GM18507 (cell line): ENCODE data around the gene WDR82.
A peak's percentile ranks its signal among the peaks of the same experiment; 100 is the strongest.

Experiments
- DNase-seq: peaks from one replicate; pipeline ENCODE4 v3.0.0; 2011; ENCODE audit warnings: low read depth; ENCODE audit not compliant: insufficient read length; ENCODE audit errors: extremely low spot score
- FAIRE-seq: peaks from 2 replicates; lab custom pipeline; 2011; peaks lifted over from hg19 to GRCh38; lab: Jason Lieb, UNC

Gene WDR82

GRCh38 chr3:52310861-52311575 lies 32.6 kb upstream of the WDR82 start:
- peak; percentile 65 for DNase-seq
- peak; percentile 94 for FAIRE-seq

- no peak for FAIRE-seq
- DNase-seq: no peak
Measured at GRCh38 chr3:52308308-52308707, 29.9 kb upstream of the WDR82 start.

- no peak for DNase-seq
- no peak for FAIRE-seq
Measured at GRCh38 chr3:52306978-52307377, 28.5 kb upstream of the WDR82 start.

- FAIRE-seq: no peak
- DNase-seq: no peak
Measured at GRCh38 chr3:52305926-52306325, 27.5 kb upstream of the WDR82 start.

- FAIRE-seq: no peak
- no peak for DNase-seq
Measured at GRCh38 chr3:52303811-52304210, 25.4 kb upstream of the WDR82 start.

- DNase-seq (no peak), FAIRE-seq (no peak)
Measured at GRCh38 chr3:52302426-52303145, 24.1 kb upstream of the WDR82 start.

GRCh38 chr3:52299879-52300611 lies 21.6 kb upstream of the WDR82 start:
- peak; percentile 55 for FAIRE-seq
- no peak for DNase-seq

- FAIRE-seq: no peak
- DNase-seq: no peak
Measured at GRCh38 chr3:52299247-52299878, 20.9 kb upstream of the WDR82 start.

- FAIRE-seq (no peak), DNase-seq (no peak)
Measured at GRCh38 chr3:52298149-52299098, 20.0 kb upstream of the WDR82 start.

GRCh38 chr3:52297242-52298148 lies 19.0 kb upstream of the WDR82 start:
- FAIRE-seq: no peak

GRCh38 chr3:52295671-52296208 lies 17.3 kb upstream of the WDR82 start:
- DNase-seq (no peak), FAIRE-seq (no peak)

More at GRCh38 chr3:52297242-52298148, 19.0 kb upstream of the WDR82 start:
- no peak for DNase-seq

GRCh38 chr3:52294320-52295150 lies 16.1 kb upstream of the WDR82 start:
- no peak for FAIRE-seq
- DNase-seq: no peak

- no peak for FAIRE-seq
- DNase-seq: no peak
Measured at GRCh38 chr3:52293491-52294319, 15.3 kb upstream of the WDR82 start.

GRCh38 chr3:52292247-52293065 lies 14.0 kb upstream of the WDR82 start:
- FAIRE-seq: no peak
- DNase-seq: no peak

- DNase-seq (no peak), FAIRE-seq (peak; percentile 48)
Measured at GRCh38 chr3:52291508-52292181, 13.2 kb upstream of the WDR82 start.
